Activated CD8-positive, alpha-beta memory T cell treated with anti-CD3 and anti-CD28 coated beads, Interleukin-2, amount 50 U/mL, for 1 hour (primary cell): ENCODE data around the gene KRT83.
"Not testable (repeated sequence)": the region's sequence is repeated elsewhere in the genome, so short reads cannot be mapped to it uniquely, and the experiment has no call there.

Source experiments
- DNase-seq: peaks from one replicate; pipeline ENCODE4 v3.0.0-alpha.2; 2020; ENCODE audit errors: extremely low read depth

KRT83 gene

GRCh38 chr12:52286857-52287785, 34.1 kb downstream of the KRT83 start:
- DNase-seq: not testable (repeated sequence)

DNA sequence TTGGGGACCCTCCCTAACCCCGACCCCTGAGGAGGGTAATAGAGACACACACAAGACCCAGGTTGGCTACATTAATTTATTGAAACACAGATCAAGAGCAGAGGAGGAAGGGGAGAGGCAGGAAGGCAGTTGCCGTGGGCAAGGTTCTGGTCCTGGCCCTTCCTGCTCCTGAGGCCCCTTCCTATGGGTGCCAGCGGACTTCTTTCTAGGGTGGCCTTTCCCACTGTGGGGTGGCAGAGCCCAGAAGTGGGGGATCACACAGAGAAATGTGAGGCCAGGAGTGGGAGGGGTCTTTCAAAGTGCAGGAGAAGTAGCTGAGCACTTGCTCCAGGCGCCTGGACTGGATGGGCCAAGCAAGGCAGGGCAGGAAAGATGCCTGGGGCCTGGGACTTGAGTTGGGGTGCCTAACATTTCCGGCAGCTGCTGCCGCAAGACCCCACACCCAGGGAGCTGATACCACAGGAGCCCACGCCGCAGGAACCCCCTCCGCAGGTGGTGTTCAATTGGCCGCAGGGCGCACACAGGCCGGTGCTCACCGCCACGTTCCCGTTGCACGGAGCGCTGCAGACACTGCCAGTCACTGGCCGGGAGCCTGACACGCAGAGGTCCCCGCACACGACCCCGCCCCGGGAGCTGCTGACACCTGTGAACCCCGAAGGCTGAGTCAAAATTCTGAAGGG, 35.2 kb downstream of the KRT83 start:
- DNase-seq: no peak

DNA sequence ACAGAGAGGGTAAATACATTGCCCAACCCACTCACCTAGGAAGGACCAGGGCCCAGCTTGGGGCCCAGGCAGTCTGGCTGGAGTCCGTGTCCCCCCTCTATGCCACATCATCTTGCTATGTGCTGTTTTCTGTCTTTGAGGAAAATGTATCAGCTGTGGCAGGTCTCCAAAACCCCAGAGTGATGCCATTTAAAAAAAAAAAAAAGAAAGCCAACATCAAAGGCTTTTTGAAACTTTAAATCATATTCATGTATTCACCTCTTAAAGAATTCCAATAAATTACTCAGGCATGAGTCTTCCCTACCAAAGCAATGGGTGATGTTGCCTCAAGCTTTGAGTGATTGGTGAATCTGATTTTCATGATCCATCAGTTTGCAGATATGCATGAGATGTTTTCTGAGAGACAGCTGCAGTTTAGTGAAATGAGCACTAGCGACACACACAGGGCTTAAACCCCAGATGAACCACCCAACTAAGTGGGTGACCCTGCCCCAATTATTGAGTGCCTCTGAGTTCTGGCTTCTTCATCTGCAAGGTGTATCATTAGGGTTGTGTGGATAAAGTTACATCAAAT, 35.9 kb downstream of the KRT83 start:
- DNase-seq: no peak

DNA sequence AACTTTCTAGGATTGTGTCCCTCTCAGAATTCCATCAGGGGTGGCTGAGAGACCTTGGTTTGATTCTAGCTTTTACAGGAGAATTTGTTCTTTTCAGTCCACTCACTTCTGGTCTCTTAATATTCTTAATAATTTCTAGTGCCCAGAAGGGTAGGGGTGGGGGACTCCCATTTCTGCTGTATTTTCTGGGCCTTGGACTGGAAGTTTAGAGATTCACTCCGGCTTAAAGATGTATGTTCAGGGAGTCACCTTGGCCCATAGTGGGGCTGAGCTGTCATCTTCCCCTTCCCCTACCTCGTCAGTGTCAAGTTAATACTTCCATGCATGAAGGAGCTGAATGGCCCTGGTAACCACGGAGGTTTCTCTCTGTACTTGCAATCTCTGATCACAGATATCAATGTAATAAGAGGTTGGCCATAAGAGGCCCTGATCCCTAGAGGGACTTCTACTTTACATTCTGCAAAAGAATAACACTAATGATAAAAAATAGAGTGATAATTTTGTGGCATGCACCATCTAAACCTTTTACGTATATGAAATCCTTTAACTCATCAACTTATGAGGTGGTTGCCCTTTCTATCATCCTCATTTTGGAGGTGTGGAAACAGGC, 36.5 kb downstream of the KRT83 start:
- DNase-seq: no peak

GRCh38 chr12:52280796-52281560, 40.2 kb downstream of the KRT83 start:
- no peak for DNase-seq

DNA sequence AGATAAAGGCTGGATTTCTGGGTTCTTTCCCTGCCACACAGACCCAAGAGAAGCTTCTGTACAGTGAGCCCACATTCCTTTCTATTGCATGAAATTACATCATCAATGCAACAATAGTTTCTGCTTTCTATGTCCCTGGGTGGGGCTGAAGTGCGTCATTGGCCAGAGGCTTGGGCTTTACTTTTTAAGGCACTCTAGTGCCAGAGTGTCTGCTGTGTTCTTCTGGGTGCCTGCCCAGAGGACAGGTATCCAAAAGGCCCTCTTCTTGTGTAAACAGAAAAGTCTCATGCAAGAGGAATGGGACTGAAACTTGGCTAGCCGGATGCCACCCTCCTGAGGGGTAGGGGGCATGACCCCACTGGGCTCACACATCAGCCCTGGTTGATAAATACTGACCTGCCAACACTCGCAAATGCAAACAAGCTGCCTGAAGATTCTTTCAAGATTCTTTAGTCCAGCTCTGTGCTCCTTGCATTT, 40.8 kb downstream of the KRT83 start:
- no peak for DNase-seq

DNA sequence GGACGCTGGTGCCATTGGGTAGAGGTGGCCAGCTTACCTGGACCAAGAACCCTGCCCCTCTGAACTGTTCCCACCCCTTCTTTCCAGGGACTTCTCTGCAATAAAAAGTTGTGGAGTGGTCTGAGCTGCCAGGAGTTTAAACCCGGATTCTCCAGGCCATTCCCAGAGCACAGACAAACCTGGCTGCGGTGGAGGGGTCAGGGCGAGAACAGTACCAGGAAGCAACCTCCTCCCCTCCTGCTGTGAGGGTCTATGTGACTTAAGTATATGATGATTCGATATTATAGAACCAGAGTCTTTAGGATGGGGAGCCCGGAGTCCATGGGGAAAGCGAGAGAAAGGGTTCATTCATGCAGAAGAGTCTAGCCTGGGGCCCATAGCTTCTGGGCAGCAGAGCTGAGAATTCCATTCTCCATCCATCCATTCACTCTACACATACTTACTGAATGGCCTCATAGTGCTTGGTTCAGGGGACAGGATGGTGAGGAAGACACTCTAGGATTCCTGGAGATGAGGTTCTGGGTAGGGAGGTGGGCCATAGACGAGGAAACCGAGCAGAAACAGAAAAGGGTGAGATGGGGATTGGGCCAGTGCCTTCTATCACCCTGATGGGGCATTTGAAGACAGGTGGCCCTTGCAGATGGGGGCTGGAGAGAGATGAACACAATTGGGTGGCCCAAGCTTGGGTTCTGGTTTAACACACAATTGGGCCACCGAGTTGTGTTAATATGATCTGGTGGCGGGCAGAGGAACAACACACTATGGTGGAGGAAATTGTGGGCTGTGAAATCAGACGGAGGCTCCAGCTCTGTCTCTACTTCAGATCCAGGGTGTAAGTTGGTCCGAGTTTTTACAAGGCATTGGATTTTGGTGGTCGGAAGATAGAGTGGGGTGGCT, 41.5 kb downstream of the KRT83 start:
- DNase-seq: no peak

DNA sequence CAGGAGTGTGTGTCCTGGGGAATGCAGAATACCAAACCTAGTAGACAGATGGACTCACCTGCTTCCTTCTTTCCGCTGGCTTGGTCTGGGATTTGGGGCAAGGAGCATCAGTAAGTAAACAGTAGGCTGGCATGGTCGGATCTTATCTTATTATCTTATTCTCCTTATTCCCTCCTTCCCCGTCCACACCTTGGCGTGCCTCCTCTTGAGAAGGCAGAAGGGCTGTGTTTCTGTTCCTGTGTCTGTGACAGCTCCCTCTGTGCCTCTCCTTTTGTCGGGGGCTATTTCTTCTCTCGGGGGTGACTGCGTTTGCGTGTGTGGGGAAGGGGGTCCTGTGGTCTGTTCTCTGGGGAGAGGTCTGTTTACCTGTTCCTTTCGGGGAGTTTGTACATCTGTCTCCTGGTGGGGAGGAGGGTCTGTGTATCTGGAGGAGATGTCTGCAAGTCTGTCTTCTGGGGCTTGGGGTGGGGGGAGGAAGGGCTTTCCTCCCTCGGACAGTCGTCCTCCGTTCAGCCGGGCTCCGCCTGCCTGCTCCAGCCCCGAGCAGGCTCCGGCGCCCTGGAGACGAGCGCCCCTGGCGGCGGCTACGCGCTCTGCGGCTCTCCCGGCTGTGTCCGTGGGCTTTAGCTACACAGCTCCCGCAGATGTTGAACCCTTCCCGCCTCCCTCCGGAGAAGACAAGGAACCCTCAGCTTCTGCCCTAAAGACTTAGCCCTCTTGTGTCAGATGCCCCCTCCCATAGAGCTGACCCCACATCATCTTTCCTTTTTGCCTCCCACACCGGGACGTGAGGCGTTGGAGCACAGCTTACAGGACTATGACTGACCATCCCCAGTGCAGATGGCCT, 42.4 kb downstream of the KRT83 start:
- no peak for DNase-seq

- DNase-seq: no peak
These were observed 43.5 kb downstream of the KRT83 start for GRCh38 chr12:52277486-52278245.

GRCh38 chr12:52275686-52276085, 45.5 kb downstream of the KRT83 start:
- no peak for DNase-seq

DNA sequence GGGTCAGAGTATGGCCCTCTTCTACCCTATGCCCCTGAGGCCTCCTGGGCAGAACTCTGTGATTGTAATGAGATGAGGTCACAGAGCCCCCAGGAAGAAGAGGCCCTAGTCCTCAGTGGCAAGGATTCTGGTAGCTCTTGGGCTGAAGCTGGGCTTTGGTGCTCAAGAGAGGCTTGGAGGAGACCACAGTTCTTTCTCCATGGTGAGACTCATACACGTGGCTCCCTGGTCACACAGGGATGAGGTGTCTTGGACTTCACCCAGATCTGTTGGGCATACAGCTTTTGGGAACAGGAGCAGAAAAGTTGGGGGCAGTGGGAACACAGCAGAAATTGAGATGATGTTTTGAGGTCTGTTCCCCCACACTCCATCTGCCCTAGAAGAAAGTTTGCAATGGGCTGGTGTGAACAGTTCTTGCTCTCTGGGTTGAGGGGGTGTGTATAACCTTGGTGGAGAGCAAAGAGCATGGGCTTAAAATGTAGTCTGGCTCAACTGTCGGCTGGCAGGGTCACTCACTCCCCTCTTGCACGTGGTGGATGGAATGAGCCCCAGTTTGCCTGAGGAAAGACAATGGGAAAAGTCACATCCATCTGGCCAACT, 46.6 kb downstream of the KRT83 start, which contains the start of gene KRT86:
Gene KRT86 (plus strand): TSS at position 125 of the 600 bp plus-strand sequence. CDS start 27,272 bp downstream, outside the sequence.
- no peak for DNase-seq

DNA sequence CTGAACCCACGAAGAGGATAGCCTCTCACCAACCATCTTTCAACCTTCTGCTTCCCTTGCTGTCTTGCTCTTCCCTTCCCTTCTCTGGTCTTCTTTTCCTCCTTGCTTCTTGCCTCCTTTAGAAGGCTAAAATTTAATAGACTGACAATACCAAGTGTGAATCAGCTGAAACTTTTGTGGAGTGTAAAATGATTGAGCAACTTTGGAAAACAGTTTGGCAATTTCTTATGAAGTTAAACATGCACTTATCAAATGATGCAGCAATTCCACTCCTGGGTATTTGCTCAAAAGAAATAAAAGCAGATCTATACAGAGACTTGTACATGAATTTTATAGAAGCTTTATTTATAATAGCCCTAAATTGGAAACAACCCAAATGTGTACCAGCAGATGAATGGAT, 50.0 kb downstream of the KRT83 start:
- DNase-seq: no peak

DNA sequence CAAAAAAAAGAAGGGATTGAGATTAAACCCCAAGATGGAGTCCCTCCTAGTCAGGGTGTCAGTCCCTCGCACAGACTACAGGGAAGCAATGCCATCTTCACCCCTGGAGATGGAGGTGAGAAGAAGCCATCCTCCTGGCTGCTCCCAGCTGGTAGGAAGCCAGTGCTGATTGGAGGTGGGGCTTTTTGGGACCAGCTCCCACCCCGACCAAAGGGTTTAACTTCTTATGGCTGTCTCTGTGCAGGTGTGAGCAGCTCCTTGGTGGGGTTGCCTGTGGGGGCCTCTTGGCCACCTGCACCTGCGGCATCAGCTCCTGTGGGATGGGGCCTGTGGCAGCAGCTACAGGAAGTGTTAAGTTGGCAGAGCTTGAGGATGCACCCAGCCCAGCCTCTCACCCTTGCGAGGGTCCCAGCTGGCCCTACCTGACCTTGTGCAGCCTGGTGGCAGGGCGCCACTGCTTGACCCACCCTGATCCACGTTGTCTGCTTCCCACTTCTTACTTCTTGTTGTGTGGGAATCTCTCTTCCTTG, 50.6 kb downstream of the KRT83 start:
- DNase-seq: no peak

DNA sequence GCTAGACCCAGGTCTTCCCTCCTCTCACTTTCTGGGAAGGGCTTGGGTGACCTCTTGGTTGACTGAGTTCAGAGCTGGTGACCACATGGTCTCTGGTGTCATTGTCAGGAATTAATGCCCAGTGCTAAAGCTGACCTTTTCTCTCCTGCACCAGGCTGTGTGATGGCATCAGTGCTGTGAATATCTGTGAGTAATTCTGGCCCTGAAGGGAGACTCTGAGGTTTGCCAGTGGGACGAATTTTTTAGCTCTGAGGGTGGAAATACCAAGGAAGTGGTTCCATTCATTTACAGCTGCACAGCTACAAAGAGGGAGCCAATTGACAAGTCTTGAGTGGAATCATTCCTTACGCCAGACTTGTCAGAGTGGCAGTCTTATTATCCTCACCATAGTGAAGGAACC, 53.0 kb downstream of the KRT83 start:
- no peak for DNase-seq

DNA sequence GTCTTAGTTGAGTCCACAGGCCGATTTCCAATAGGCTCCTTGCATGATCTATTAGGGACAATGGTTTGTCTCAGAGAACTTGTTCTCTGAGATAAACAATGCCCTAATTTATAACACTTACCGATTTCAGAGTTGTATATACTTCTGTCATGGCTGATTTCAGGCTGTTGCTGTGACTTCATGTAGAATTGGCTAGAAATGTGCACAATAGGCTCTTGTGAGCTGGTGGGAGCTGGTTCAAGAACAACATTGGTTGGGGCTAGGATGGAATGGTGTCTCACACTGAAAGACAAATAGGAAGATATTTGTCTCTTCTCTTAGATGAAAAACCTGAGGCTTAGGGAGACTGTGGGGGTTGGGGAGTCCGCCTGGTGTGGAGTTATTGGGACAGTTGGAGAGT, 53.5 kb downstream of the KRT83 start:
- no peak for DNase-seq

DNA sequence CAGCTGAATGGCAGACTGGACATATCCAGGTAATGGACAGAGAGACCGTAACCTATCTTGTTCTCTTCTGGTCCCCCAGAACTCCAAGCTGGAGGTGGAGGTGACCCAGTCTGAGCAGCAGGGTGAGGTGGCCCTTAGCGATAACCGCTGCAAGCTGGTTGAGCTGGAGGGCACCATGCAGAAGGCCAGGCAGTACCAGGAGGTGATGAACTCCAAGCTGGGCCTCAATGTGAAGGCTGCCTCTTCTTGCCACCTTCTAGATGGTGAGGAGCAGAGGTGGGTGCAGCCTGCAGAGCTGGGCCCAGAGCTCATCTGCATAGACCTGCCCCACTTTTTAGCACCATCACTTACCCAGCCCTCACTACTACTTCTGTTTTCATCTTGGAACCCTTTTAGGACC, 53.9 kb downstream of the KRT83 start:
- no peak for DNase-seq

DNA sequence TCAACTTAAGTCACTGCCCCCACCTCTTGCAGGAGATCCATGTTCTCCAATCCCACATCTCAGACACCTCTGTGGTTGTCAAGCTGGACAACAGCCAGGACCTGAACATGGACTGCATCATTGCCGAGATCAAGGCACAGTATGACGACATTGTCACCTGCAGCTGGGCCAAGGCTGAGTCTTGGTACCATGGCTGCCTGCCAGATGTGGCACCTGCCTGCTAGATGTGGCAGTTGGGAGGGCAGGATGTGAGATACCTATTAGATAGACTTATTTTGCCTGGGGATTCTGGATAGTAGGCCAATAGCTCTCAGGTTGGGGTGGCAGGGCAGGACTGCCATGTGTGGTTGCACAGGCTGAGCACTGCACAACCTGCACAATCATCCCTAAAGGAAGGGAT, 54.7 kb downstream of the KRT83 start:
- no peak for DNase-seq

- DNase-seq: no peak
These were observed 56.8 kb downstream of the KRT83 start for GRCh38 chr12:52264435-52264825.
